HK-2 (cell line): ENCODE results near the gene C4orf46.

Experiments
- DNase-seq: peaks from one replicate; pipeline ENCODE4 v3.0.0-alpha.2; 2018; ENCODE audit not compliant: unreplicated experiment

Gene C4orf46

DNA sequence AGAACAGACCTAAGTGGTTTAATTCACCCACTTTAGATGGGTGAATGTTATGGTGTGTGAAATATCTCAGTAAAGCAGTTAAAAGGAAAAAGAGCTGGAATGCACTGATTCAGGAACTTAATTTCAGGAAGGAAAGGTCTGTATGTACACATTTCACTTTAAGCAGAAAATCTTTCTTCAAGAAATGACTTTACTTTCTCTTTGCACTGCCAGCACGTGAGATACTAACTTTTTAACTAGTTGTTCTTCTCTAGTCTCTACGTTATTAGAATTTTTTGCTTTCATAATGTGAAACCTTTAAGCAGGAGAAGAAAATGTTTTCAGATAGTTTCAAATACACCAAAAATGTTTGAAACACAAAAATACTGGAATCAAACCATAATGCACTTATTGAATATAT is 18.8 kb downstream of the C4orf46 start:
- DNase-seq: no peak

- no peak for DNase-seq
These were observed 22.5 kb downstream of the C4orf46 start for GRCh38 chr4:158649111-158649680.

DNA sequence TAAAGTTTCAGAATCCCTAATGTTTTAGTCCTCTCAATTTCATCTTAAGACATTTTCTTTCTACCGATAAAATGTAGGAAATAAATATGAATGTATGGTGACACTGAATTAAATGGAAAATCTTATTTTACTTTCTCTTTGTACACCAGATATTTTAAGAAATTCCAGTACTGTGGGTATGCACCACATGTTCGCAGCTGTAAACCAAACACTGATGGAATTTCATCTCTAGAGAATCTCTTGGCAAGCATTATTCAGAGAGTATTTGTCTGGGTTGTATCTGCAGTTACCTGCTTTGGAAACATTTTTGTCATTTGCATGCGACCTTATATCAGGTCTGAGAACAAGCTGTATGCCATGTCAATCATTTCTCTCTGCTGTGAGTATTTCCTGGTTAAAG is 26.9 kb downstream of the C4orf46 start:
- DNase-seq: no peak

DNA sequence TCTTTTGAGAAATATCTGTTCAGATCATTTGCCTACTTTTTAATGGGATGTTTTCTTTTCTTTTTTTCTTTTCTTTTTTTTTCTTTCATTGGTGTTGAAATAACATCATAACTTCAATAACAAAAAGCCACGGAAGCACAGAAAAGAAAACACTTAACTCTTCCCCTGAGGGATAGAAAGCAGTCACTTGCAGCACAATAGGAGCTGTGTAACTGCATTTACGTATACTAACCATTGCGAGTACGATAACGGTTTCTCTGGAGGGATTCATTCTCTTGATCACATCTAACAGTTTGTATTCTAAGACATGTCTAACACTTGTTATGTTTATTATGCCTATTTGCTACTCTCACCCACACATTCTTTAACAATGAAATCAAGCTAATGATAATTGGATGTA is 27.3 kb downstream of the C4orf46 start:
- DNase-seq: no peak

DNA sequence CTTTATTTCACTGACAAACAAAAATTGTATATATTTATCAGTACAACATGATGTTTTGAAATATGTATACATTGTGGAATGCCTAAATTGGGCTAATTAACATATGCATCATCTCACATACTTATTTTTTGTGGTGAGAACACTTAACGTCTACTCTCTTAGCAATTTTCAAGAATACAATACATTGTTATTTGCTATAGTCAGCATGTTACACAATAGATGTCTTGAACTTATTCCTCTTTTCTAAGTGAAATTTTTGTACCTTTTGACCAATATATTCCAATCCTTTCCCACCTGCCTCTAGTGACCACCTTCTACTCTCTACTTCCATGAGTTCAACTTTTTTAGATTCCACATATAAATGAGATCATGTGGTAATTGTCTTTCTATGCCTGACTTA is 35.1 kb downstream of the C4orf46 start:
- no peak for DNase-seq

DNA sequence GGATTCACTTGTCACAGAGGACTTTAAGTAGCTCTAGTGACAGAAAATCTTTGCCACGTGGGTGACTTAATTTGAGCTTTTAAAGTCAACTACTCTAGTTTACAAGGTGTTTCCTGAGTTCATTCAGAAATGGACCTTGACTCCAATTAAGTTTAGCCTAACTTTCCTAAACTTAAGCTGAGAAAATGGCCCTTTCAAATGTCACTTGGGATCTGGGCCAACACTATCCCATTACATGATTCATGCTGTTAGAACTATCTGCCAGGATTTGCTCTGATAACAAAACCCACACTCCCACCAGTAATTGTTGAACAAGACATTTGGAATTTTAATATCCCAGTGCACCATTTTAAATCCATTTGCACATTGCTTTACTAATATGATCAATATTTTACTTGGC is 40.8 kb downstream of the C4orf46 start:
- no peak for DNase-seq

- DNase-seq: no peak
These were observed 46.1 kb downstream of the C4orf46 start for GRCh38 chr4:158625544-158625943.

GRCh38 chr4:158624889-158625478 is 46.7 kb downstream of the C4orf46 start:
- DNase-seq: no peak

DNA sequence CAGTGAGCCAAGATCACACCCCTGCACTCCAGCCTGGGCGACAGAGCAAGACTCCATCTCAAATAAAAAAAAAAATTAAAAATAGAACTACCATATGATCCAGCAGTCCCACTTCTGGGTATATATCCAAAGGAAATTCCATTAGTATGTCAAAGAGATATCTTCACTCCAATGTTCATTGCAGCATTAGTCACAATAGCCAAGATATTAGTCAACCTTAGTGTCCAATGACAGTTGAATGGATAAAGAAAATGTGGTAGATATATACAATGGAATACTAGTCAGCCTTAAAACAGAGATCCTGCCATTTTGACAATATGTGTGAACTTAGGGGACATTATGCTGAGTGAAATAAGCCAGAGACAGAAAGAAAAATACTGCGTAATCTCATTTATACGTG is 49.4 kb downstream of the C4orf46 start:
- DNase-seq: no peak

- DNase-seq: no peak
These were observed 50.0 kb downstream of the C4orf46 start for GRCh38 chr4:158621729-158622128.

DNA sequence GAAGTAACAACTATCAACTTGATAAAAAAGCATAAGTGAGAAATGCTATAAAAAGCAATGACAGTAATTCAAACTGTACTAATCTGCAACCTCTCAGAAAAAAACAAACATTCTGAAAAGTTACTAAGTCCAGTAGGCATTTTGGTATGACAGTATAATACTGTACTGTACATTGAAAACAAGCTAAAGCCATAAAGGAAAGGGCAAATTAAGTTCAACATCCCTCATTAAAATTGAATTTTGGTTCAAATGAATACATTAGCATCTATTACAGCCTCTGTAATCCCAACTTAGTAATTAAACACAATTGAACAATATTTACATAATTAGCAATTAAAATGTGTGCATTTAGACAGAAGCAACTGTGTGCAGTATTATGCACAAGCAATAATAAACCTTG is 53.7 kb downstream of the C4orf46 start:
- no peak for DNase-seq
